Sigmoid colon (tissue), 4 donors: ENCODE results near the gene STK25.

ENCODE experiments used
- CTCF ChIP-seq, 4 experiments: fragments of 450-650 bp in 3 of 4; fragments of 200-600 bp in 1 of 4; IDR thresholded peaks; one replicate each; pipeline ENCODE4 v1.5.1; 2016 to 2019; ENCODE audit warnings: antibody characterized with exemption in 4 of 4, mild to moderate bottlenecking in 3 of 4, moderate library complexity in 2 of 4
- EP300 ChIP-seq, 4 donors: sonication (generic); formaldehyde crosslinking; IDR thresholded peaks; one replicate each; pipeline ENCODE4 v1.6.1; 2017; ENCODE audit warnings: antibody characterized with exemption in 4 of 4
- POLR2A ChIP-seq, 2 donors: fragments of 450-650 bp; IDR thresholded peaks; one replicate each; pipeline ENCODE4 v1.6.1; 2016; ENCODE audit warnings: antibody characterized with exemption in 2 of 2, mild to moderate bottlenecking in 2 of 2, moderate library complexity in 2 of 2
- POLR2AphosphoS5 ChIP-seq, 4 donors: sonication (generic); formaldehyde crosslinking; IDR thresholded peaks; one replicate each; pipeline ENCODE4 v1.6.1; 2017; ENCODE audit warnings: antibody characterized with exemption in 4 of 4

- no peak for TF ChIP-seq CTCF (IDR thresholded peaks at IDR 0.05)
- no peak for TF ChIP-seq POLR2A (IDR thresholded peaks at IDR 0.05)
- no peak for TF ChIP-seq POLR2AphosphoS5 (IDR thresholded peaks at IDR 0.05)
- no peak for TF ChIP-seq EP300 (IDR thresholded peaks at IDR 0.05)
These were observed 33.9 kb upstream of the STK25 start for GRCh38 chr2:241542278-241542605.
